Neuronal stem cell (in vitro differentiated cells): Measurements from ENCODE around the gene AHRR.

Experiments used
- DNase-seq: peaks from one replicate; pipeline ENCODE4 v3.0.0-alpha.2; 2013; ENCODE audit warnings: low spot score
- H2AFZ ChIP-seq: one replicate; pipeline ENCODE4 v1.6.1; 2013; ENCODE audit warnings: mild to moderate bottlenecking, low read length, inconsistent platforms
- H2AK5ac ChIP-seq: 2 replicates; pipeline ENCODE4 v1.6.1; 2013; ENCODE audit warnings: low read depth, mild to moderate bottlenecking, inconsistent platforms, low read length, moderate library complexity, mixed read lengths
- H2BK120ac ChIP-seq: 2 replicates; pipeline ENCODE4 v1.6.1; 2013; ENCODE audit warnings: low read depth, mild to moderate bottlenecking, inconsistent platforms, low read length, moderate library complexity, mixed read lengths
- H2BK12ac ChIP-seq: one replicate; pipeline ENCODE4 v1.6.1; 2013; ENCODE audit warnings: low read length, inconsistent platforms
- H2BK15ac ChIP-seq: 2 replicates; pipeline ENCODE4 v1.6.1; 2013; ENCODE audit warnings: mild to moderate bottlenecking, low read length, inconsistent platforms, mixed read lengths
- H2BK5ac ChIP-seq: one replicate; pipeline ENCODE4 v1.6.1; 2013; ENCODE audit warnings: inconsistent platforms, mild to moderate bottlenecking, low read length, moderate library complexity
- H3K14ac ChIP-seq: one replicate; pipeline ENCODE4 v1.6.1; 2013; ENCODE audit warnings: low read length, inconsistent platforms
- H3K18ac ChIP-seq: 2 replicates; pipeline ENCODE4 v1.6.1; 2013; ENCODE audit warnings: low read length, inconsistent platforms
- H3K23ac ChIP-seq: 2 replicates; pipeline ENCODE4 v1.6.1; 2013; ENCODE audit warnings: low read depth, mild to moderate bottlenecking, mixed read lengths, low read length, inconsistent platforms; ENCODE audit not compliant: poor library complexity
- H3K27ac ChIP-seq: replicated peaks from 3 replicates; pipeline ENCODE4 v1.5.1; 2013; ENCODE audit warnings: low read length, inconsistent platforms
- H3K27me3 ChIP-seq, 3 experiments: 2 replicates each; pipeline ENCODE4 v1.6.1; 2013; ENCODE audit warnings: low read length in 3 of 3, mild to moderate bottlenecking in 2 of 3, inconsistent platforms in 1 of 3, low read depth in 1 of 3, mixed read lengths in 1 of 3, moderate library complexity in 1 of 3; ENCODE audit not compliant: control insufficient read depth in 3 of 3, insufficient read depth in 3 of 3
- H3K36me3 ChIP-seq, 2 donors: replicated peaks in 1 of 2; 2 replicates each; pipeline ENCODE4 v1.6.1; 2013; ENCODE audit warnings: low read length in 2 of 2; ENCODE audit not compliant: control insufficient read depth in 2 of 2, insufficient read depth in 2 of 2
- H3K4ac ChIP-seq: 2 replicates; pipeline ENCODE4 v1.6.1; 2013; ENCODE audit warnings: inconsistent platforms, mild to moderate bottlenecking, low read length, moderate library complexity
- H3K4me1 ChIP-seq, 2 donors: 1 replicate in 1 of 2; 2 replicates in 1 of 2; pipeline ENCODE4 v1.6.1; 2013; ENCODE audit warnings: low read length in 2 of 2, low read depth in 1 of 2; ENCODE audit not compliant: control insufficient read depth in 2 of 2, insufficient read depth in 1 of 2
- H3K4me2 ChIP-seq: one replicate; pipeline ENCODE4 v1.6.1; 2013; ENCODE audit warnings: mild to moderate bottlenecking, low read length, inconsistent platforms; ENCODE audit not compliant: insufficient read depth, poor library complexity, severe bottlenecking
- H3K4me3 ChIP-seq, 2 donors: 2 replicates each; pipeline ENCODE4 v1.5.1; 2013; ENCODE audit warnings: low read length in 2 of 2, mild to moderate bottlenecking in 2 of 2, inconsistent platforms in 1 of 2, moderate library complexity in 1 of 2
- H3K79me1 ChIP-seq: one replicate; pipeline ENCODE4 v1.6.1; 2013; ENCODE audit warnings: low read depth, mild to moderate bottlenecking, inconsistent platforms, low read length, moderate library complexity
- H3K9ac ChIP-seq: one replicate; pipeline ENCODE4 v1.6.1; 2013; ENCODE audit warnings: mild to moderate bottlenecking, low read depth, low read length, inconsistent platforms; ENCODE audit not compliant: poor library complexity
- H3K9me3 ChIP-seq, 2 donors: replicated peaks in 1 of 2; 2 replicates each; pipeline versions ENCODE3 to v1.6.1; 2013; ENCODE audit warnings: low read length in 2 of 2, mild to moderate bottlenecking in 2 of 2, inconsistent platforms in 1 of 2, low read depth in 1 of 2, mixed read lengths in 1 of 2, moderate library complexity in 1 of 2; ENCODE audit not compliant: control insufficient read depth in 2 of 2, insufficient read depth in 1 of 2
- H4K8ac ChIP-seq: one replicate; pipeline ENCODE4 v1.6.1; 2013; ENCODE audit warnings: low read depth, mild to moderate bottlenecking, inconsistent platforms, low read length, moderate library complexity
- H4K91ac ChIP-seq: one replicate; pipeline ENCODE4 v1.6.1; 2013; ENCODE audit warnings: low read length, low read depth, mild to moderate bottlenecking, inconsistent platforms; ENCODE audit not compliant: poor library complexity
- WGBS, 2 donors: extraction: QIAGEN DNeasy Blood & Tissue Kit; methylation state at CpG; one replicate each; pipeline ENCODE4 v1.1.7; 2013; ENCODE audit warnings: missing lambda C conversion rate in 2 of 2, mixed read lengths in 1 of 2; ENCODE audit not compliant: insufficient read length in 2 of 2, insufficient replicate concordance in 1 of 2; ENCODE audit errors: extremely low coverage in 2 of 2; 5-methylcytosine and 5-hydroxymethylcytosine counted together

AHRR gene

GRCh38 chr5:465591-466403 lies 144.3 kb downstream of the AHRR start:
- Histone ChIP-seq H3K23ac (peak overlapping the region; percentile 20), H3K4me2 (no peak overlapping the region), H3K27ac (no peak overlapping the region), H3K36me3 (peaks cover 16 to 69% of the 10 kb centered on the region in 2 donors), H3K79me1 (no peaks in the 10 kb centered on the region), H2BK12ac (no peak overlapping the region), H3K18ac (no peak overlapping the region), H3K4ac (no peak overlapping the region), H3K4me1 (no peaks in the 10 kb centered on the region), H3K9me3 (no peaks in the 10 kb centered on the region), H3K4me3 (no peak overlapping the region), H2BK15ac (no peak overlapping the region), H3K14ac (no peak overlapping the region), H2AFZ (no peak overlapping the region), H4K91ac (no peak overlapping the region), H2BK5ac (no peak overlapping the region), H4K8ac (no peak overlapping the region), H3K9ac (no peak overlapping the region), H2BK120ac (no peak overlapping the region), H3K27me3 (no peaks in the 10 kb centered on the region), H2AK5ac (no peak overlapping the region)
- no CpG with 5 or more reads among the region's 29 CpGs for WGBS, 2 donors
- DNase-seq, result no peak

DNA sequence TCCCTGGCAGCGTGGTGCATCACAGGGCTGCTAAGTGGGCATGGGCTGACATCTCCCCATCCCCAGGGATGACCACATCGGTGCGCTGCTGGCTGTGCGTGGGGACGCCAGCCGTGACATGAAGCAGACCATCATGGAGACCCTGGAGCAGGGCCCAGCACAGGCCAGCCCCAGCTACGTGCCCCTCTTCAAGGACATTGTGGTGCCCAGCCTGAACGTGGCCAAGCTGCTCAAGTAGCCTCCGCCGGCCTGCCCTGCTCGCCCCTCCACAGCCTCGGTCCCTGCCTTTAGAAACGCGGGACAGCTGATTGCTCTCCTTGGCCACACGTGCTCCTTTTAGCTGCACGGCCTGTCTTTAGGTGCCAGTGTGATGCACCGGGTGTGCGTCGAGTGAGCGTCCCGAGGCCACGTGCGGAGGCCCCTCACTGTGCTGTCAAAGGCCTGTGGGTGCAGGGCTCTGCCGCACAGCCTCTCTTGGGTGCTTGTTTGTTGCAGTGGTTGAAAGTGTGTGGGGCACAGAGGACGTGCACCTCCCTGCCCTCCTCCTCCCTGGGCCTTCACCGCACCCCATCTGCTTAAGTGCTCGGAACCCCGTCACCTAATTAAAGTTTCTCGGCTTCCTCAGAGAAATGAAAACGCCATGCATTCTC lies 145.3 kb downstream of the AHRR start:
- H3K4ac ChIP-seq, result no peak overlapping the region
- H3K9me3 ChIP-seq, result no peaks in the 10 kb centered on the region
- no peak overlapping the region for H4K91ac ChIP-seq
- no CpG with 5 or more reads among the region's 30 CpGs for WGBS, 2 donors
- H3K23ac ChIP-seq, result peak overlapping the region; percentile 91
- peak overlapping the region; percentile 92 for H2BK12ac ChIP-seq
- H2BK5ac ChIP-seq, result no peak overlapping the region
- no peak overlapping the region for H3K18ac ChIP-seq
- H4K8ac ChIP-seq, result no peak overlapping the region
- H2BK15ac ChIP-seq, result no peak overlapping the region
- peaks cover 19 to 73% of the 10 kb centered on the region in 2 donors for H3K36me3 ChIP-seq
- H2AK5ac ChIP-seq, result no peak overlapping the region
- H3K4me2 ChIP-seq, result no peak overlapping the region
- H3K14ac ChIP-seq, result peak overlapping the region; percentile 38
- no peak overlapping the region for H3K9ac ChIP-seq
- no peak overlapping the region for H2AFZ ChIP-seq
- H3K79me1 ChIP-seq, result peaks cover 2% of the 10 kb centered on the region
- no peaks in the 10 kb centered on the region for H3K27me3 ChIP-seq
- H3K4me3 ChIP-seq, result no peak overlapping the region
- DNase-seq, result no peak
- H3K27ac ChIP-seq, result no peak overlapping the region
- H2BK120ac ChIP-seq, result no peak overlapping the region
- peaks cover 0 to 3% of the 10 kb centered on the region in 2 donors for H3K4me1 ChIP-seq

GRCh38 chr5:468401-468800 lies 146.9 kb downstream of the AHRR start:
- Histone ChIP-seq H3K27me3 (no peaks in the 10 kb centered on the region), H3K27ac (no peak overlapping the region), H2BK120ac (no peak overlapping the region), H2BK15ac (no peak overlapping the region), H3K4me3 (no peak overlapping the region), H3K9ac (no peak overlapping the region), H3K36me3 (peaks cover 13 to 57% of the 10 kb centered on the region in 2 donors), H2BK5ac (no peak overlapping the region), H4K8ac (no peak overlapping the region), H2AK5ac (no peak overlapping the region), H2AFZ (no peak overlapping the region), H3K18ac (no peak overlapping the region), H3K9me3 (no peaks in the 10 kb centered on the region), H2BK12ac (no peak overlapping the region), H3K4me2 (no peak overlapping the region), H3K14ac (no peak overlapping the region), H3K4me1 (peaks cover 5% of the 10 kb centered on the region in 2 donors), H3K4ac (no peak overlapping the region), H3K79me1 (peaks cover 8% of the 10 kb centered on the region), H4K91ac (no peak overlapping the region), H3K23ac (no peak overlapping the region)
- no CpG with 5 or more reads among the region's 6 CpGs for WGBS, 2 donors
- DNase-seq, result no peak

DNA sequence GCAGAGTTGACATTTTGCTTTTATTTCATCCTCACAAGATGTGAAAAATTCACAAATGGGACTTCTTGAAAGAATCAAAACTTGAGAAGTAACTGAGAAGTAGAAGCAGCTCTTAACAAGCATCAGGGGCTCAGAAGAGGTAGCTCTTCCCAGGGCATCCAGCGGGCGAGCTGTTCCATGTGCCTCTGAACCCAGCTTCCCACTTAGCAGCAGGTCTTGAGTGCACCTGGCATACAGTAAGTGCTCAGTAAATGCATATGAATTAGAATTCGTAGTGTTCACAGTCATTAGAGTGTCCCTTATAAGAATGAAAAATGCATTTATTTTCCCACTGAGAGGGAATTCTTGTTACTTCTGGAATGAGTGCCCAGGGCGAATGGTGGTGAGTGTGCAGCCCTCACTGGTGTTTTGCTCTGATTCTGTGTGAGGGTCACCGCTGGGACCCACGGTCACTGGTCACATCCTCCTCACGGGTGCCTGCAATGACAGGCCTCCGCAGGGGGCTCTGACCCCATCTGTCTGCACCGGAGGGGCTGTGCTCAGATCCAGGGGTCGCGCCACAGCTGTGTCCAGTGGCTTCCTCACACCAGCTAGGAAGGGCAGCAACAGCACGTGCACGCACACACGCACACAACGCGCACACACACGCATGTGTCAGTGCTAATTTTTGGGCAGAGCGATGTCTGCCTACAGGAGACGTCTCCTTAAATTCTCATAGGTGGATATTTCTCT lies 148.4 kb downstream of the AHRR start:
- Histone ChIP-seq H3K27me3 (peaks cover 0 to 11% (median under 1%) of the 10 kb centered on the region in 3 experiments), H3K4ac (no peak overlapping the region), H3K23ac (peak overlapping the region; percentile 32), H3K18ac (no peak overlapping the region), H3K36me3 (peaks cover 9 to 43% of the 10 kb centered on the region in 2 donors), H3K4me1 (peaks cover 7% of the 10 kb centered on the region in 2 donors), H2BK15ac (no peak overlapping the region), H2AFZ (no peak overlapping the region), H3K79me1 (peaks cover 8% of the 10 kb centered on the region), H3K4me2 (no peak overlapping the region), H3K4me3 (no peak overlapping the region), H2BK12ac (no peak overlapping the region), H2BK5ac (no peak overlapping the region), H3K9ac (peak overlapping the region; percentile 53), H3K9me3 (no peaks in the 10 kb centered on the region), H2BK120ac (no peak overlapping the region), H3K14ac (no peak overlapping the region), H2AK5ac (no peak overlapping the region), H3K27ac (no peak overlapping the region), H4K8ac (no peak overlapping the region), H4K91ac (no peak overlapping the region)
- WGBS, 2 donors, result no CpG with 5 or more reads among the region's 19 CpGs
- DNase-seq, result no peak
